HepG2 (cell line): Measurements from ENCODE around the gene NDUFB6. TPM values are rescaled to one million over a fixed set of nuclear protein-coding genes. Genes with fewer than 3 reads are reported as not detected.
A peak's percentile ranks its signal among the peaks of the same experiment; 100 is the strongest.

Source experiments
- AFF4 ChIP-seq: sonication (generic); formaldehyde crosslinking; IDR thresholded peaks from 2 replicates; pipeline ENCODE4 v1.4.0; 2020; ENCODE audit warnings: missing genetic modification reagents
- ATF2 ChIP-seq: sonication (generic); formaldehyde crosslinking; IDR thresholded peaks from 2 replicates; pipeline ENCODE4 v1.4.0; 2020; ENCODE audit warnings: missing genetic modification reagents
- FOXM1 ChIP-seq: sonication (generic); formaldehyde crosslinking; IDR thresholded peaks from 2 replicates; pipeline ENCODE4 v1.5.0; 2020; ENCODE audit warnings: missing genetic modification reagents
- HMG20B ChIP-seq: conservative IDR thresholded peaks from 2 replicates; pipeline ENCODE4 v1.6.1; 2016; ENCODE audit warnings: missing genetic modification reagents, missing compliant biosample characterization
- HMGA1 ChIP-seq: sonication (generic); formaldehyde crosslinking; conservative IDR thresholded peaks from 2 replicates; pipeline ENCODE4 v1.4.0; 2020; ENCODE audit warnings: missing genetic modification reagents
- HMGXB3 ChIP-seq: sonication (generic); formaldehyde crosslinking; IDR thresholded peaks from 2 replicates; pipeline ENCODE4 v1.4.0; 2020; ENCODE audit warnings: missing genetic modification reagents, borderline replicate concordance
- KLF16 ChIP-seq, 2 experiments: sonication (generic) in 1 of 2; formaldehyde crosslinking in 1 of 2; IDR thresholded peaks; 2 replicates each; pipeline versions ENCODE4 v1.6.1 to v1.8.0; 2016 to 2023; ENCODE audit warnings: missing genetic modification reagents in 2 of 2, missing compliant biosample characterization in 1 of 2
- MAFF ChIP-seq: IDR thresholded peaks from 2 replicates; pipeline ENCODE4 v1.6.1; 2011; ENCODE audit warnings: low read depth, low read length, improper control_type of control experiment
- MEIS1 ChIP-seq: sonication (generic); formaldehyde crosslinking; IDR thresholded peaks from 2 replicates; pipeline ENCODE4 v1.9.0; 2021; ENCODE audit warnings: mild to moderate bottlenecking, missing genetic modification reagents, moderate library complexity, borderline replicate concordance
- NFE2L1 ChIP-seq: sonication (generic); formaldehyde crosslinking; IDR thresholded peaks from 2 replicates; pipeline ENCODE4 v1.4.0; 2020; ENCODE audit warnings: missing genetic modification reagents, mild to moderate bottlenecking, borderline replicate concordance
- NFKBIZ ChIP-seq: IDR thresholded peaks from 2 replicates; pipeline ENCODE4 v1.6.1; 2018; ENCODE audit warnings: missing genetic modification reagents, missing compliant biosample characterization
- RCOR2 ChIP-seq: IDR thresholded peaks from 2 replicates; pipeline ENCODE4 v1.6.1; 2016; ENCODE audit warnings: missing biosample characterization, missing genetic modification reagents
- RELA ChIP-seq: sonication (generic); formaldehyde crosslinking; IDR thresholded peaks from 2 replicates; pipeline ENCODE4 v1.4.0; 2020; ENCODE audit warnings: missing genetic modification reagents
- TCF7L2 ChIP-seq: IDR thresholded peaks from 2 replicates; pipeline ENCODE4 v1.6.1; 2011; ENCODE audit warnings: mild to moderate bottlenecking, low read depth, low read length, moderate library complexity
- WIZ ChIP-seq: sonication (generic); formaldehyde crosslinking; IDR thresholded peaks from 2 replicates; pipeline ENCODE4 v1.5.1; 2020; ENCODE audit warnings: mild to moderate bottlenecking, missing genetic modification reagents
- polyA plus RNA-seq, 8 experiments: library from polyadenylated mRNA; depleted of rRNA in 3 of 8; stranded (reverse) in 7 of 8; unstranded in 1 of 8; fragments of >200 nt; fragmentation: Illumina TruSeq in 4 of 8; extraction: Trizol in 4 of 8; gene quantifications; 2 replicates each; pipeline versions ENCODE4 v1.2.1 to v1.2.3, GENCODE V29; 2011 to 2016; ENCODE audit warnings: low read depth in 4 of 8, missing spikeins in 1 of 8, mixed read lengths in 1 of 8; ENCODE audit not compliant: insufficient read depth in 1 of 8
- total RNA-seq, 5 experiments: library from RNA; depleted of rRNA; stranded (reverse); fragments of >200 nt; fragmentation: Illumina TruSeq; extraction: Trizol; gene quantifications; 2 replicates each; pipeline ENCODE4 v1.2.3, GENCODE V29; 2016; ENCODE audit warnings: low read depth in 1 of 5
- TF ChIP-seq, protein P1 (sequence below), 2 experiments: IDR thresholded peaks; 2 replicates each; pipeline ENCODE4 v1.6.1; 2011 to 2012; ENCODE audit warnings: low read length in 2 of 2, borderline replicate concordance in 1 of 2, low read depth in 1 of 2, mild to moderate bottlenecking in 1 of 2, moderate library complexity in 1 of 2

NDUFB6 gene
- total and polyA plus RNA-seq, 2 of the 13 experiments (the other 11 are each of a cell fraction or from before 2014, with no cell fraction given): 31.2 to 81.9 TPM

GRCh38 chr9:32572900-32573523, at the start of gene NDUFB6 (continued):
- TF ChIP-seq HMGXB3 (0 out of 2 replicates have a peak, but pooled peaks have one; percentile 60), MEIS1 (no peak), ATF2 (CRISPR knock-in tag) (peak; percentile 39; the same call in 1 of the 2 replicates), HMG20B (no peak), HMGA1 (CRISPR knock-in tag) (no peak), NFE2L1 (no peak), KLF16 (CRISPR knock-in tag; IDR thresholded peaks at IDR 0.05) (peak in 1 of 2 experiments; percentile 61; a peak in 1 of 4 replicates), MAFF (no peak), TCF7L2 (no peak), NFKBIZ (CRISPR knock-in tag) (no peak), FOXM1 (CRISPR knock-in tag) (no peak), WIZ (CRISPR knock-in tag) (no peak), RELA (CRISPR knock-in tag) (no peak), AFF4 (CRISPR knock-in tag) (no peak), RCOR2 (CRISPR knock-in tag) (peak; percentile 14; the same call in 1 of the 2 replicates)
- TF ChIP-seq, protein P1, sequence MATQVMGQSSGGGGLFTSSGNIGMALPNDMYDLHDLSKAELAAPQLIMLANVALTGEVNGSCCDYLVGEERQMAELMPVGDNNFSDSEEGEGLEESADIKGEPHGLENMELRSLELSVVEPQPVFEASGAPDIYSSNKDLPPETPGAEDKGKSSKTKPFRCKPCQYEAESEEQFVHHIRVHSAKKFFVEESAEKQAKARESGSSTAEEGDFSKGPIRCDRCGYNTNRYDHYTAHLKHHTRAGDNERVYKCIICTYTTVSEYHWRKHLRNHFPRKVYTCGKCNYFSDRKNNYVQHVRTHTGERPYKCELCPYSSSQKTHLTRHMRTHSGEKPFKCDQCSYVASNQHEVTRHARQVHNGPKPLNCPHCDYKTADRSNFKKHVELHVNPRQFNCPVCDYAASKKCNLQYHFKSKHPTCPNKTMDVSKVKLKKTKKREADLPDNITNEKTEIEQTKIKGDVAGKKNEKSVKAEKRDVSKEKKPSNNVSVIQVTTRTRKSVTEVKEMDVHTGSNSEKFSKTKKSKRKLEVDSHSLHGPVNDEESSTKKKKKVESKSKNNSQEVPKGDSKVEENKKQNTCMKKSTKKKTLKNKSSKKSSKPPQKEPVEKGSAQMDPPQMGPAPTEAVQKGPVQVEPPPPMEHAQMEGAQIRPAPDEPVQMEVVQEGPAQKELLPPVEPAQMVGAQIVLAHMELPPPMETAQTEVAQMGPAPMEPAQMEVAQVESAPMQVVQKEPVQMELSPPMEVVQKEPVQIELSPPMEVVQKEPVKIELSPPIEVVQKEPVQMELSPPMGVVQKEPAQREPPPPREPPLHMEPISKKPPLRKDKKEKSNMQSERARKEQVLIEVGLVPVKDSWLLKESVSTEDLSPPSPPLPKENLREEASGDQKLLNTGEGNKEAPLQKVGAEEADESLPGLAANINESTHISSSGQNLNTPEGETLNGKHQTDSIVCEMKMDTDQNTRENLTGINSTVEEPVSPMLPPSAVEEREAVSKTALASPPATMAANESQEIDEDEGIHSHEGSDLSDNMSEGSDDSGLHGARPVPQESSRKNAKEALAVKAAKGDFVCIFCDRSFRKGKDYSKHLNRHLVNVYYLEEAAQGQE (IDR thresholded peaks at IDR 0.05; ENCODE audit: borderline replicate concordance in 1 of 2, low read depth in 1 of 2, low read length in 2 of 2): 0 out of 4 replicates have a peak, but pooled peaks of 1 of the 2 experiments have one; percentile 42
